ENCODE results near the gene CABP2. TPM values are rescaled to one million over a fixed set of nuclear protein-coding genes. Genes with fewer than 3 reads are reported as not detected.
"Not testable (repeated sequence)": the region's sequence is repeated elsewhere in the genome, so short reads cannot be mapped to it uniquely, and the experiment has no call there.

CABP2 gene
- total RNA-seq, 5 donors from 2014 or later (not counting 1 experiment from before 2014, with no cell fraction given) = not detected

GRCh38 chr11:67548555-67549110 is 25.4 kb upstream of the CABP2 start:
- WGBS (ENCODE audit: insufficient coverage) = 76% methylated on average over 6 of the region's 9 CpGs
- no peak overlapping the region for H3K27ac ChIP-seq (ENCODE audit: low read length)
- no peak overlapping the region for H3K4me3 ChIP-seq (ENCODE audit: control insufficient read depth in 1 of 2, extremely low read depth in 1 of 2, low read length in 1 of 2)
- no peaks in the 10 kb centered on the region for H3K4me1 ChIP-seq (ENCODE audit: control insufficient read depth in 1 of 2, extremely low read depth in 1 of 2, insufficient read depth in 2 of 2, low read length in 2 of 2)
- Mint-ChIP-seq H3K9me3 (peaks cover 0 to 5% (median 0%) of the 10 kb centered on the region in 3 donors), H3K27ac (no peak overlapping the region), H3K36me3 (no peaks in the 10 kb centered on the region), H3K4me3 (no peak overlapping the region), H3K27me3 (peaks cover 0 to 3% of the 10 kb centered on the region in 2 donors), H3K4me1 (no peaks in the 10 kb centered on the region)
- no peaks in the 10 kb centered on the region for H3K9me3 ChIP-seq
- ChIA-PET POLR2A (no interaction called here), CTCF (no interaction called here)
- peaks cover 0 to 3% of the 10 kb centered on the region in 2 experiments for H3K27me3 ChIP-seq (replicated peaks in 1 of 2; ENCODE audit: control insufficient read depth in 2 of 2, extremely low read depth in 1 of 2, insufficient read depth in 2 of 2, low read length in 1 of 2)
- ATAC-seq (replicated peaks in 1 of 4) = no peak
- H3K36me3 ChIP-seq (ENCODE audit: control insufficient read depth in 2 of 2, extremely low read depth in 1 of 2, insufficient read depth in 1 of 2, low read length in 1 of 2) = no peaks in the 10 kb centered on the region
- no peak for DNase-seq

- ATAC-seq (replicated peaks in 1 of 4); H3K4me3 ChIP-seq (ENCODE audit: control insufficient read depth in 1 of 2, extremely low read depth in 1 of 2, low read length in 1 of 2); H3K4me3 Mint-ChIP-seq; H3K4me1 ChIP-seq (ENCODE audit: control insufficient read depth in 1 of 2, extremely low read depth in 1 of 2, insufficient read depth in 2 of 2, low read length in 2 of 2); H3K4me1 Mint-ChIP-seq; H3K9me3 Mint-ChIP-seq; POLR2A ChIA-PET; H3K9me3 ChIP-seq; H3K27me3 ChIP-seq (replicated peaks in 1 of 2; ENCODE audit: control insufficient read depth in 2 of 2, extremely low read depth in 1 of 2, insufficient read depth in 2 of 2, low read length in 1 of 2); H3K36me3 Mint-ChIP-seq; H3K27ac Mint-ChIP-seq; H3K36me3 ChIP-seq (ENCODE audit: control insufficient read depth in 2 of 2, extremely low read depth in 1 of 2, insufficient read depth in 1 of 2, low read length in 1 of 2); H3K27ac ChIP-seq (ENCODE audit: low read length); H3K27me3 Mint-ChIP-seq; DNase-seq: not testable (repeated sequence)
- no CpG with 5 or more reads among the region's 4 CpGs for WGBS (ENCODE audit: insufficient coverage)
- CTCF ChIA-PET = interaction anchor here in 1 of 2 donors (0.7 kb wide), 1 partner anchor 12 kb away, joined by 4 read pairs; no protein-coding TSS in a partner anchor
Measured at GRCh38 chr11:67548112-67548511, 24.9 kb upstream of the CABP2 start.

- Histone ChIP-seq H3K27me3 (replicated peaks in 1 of 2; ENCODE audit: control insufficient read depth in 2 of 2, extremely low read depth in 1 of 2, insufficient read depth in 2 of 2, low read length in 1 of 2) (peaks cover 0 to 11% of the 10 kb centered on the region in 2 experiments), H3K4me1 (ENCODE audit: control insufficient read depth in 1 of 2, extremely low read depth in 1 of 2, insufficient read depth in 2 of 2, low read length in 2 of 2) (no peaks in the 10 kb centered on the region), H3K4me3 (ENCODE audit: control insufficient read depth in 1 of 2, extremely low read depth in 1 of 2, low read length in 1 of 2) (no peak overlapping the region), H3K36me3 (ENCODE audit: control insufficient read depth in 2 of 2, extremely low read depth in 1 of 2, insufficient read depth in 1 of 2, low read length in 1 of 2) (no peaks in the 10 kb centered on the region), H3K9me3 (no peaks in the 10 kb centered on the region), H3K27ac (ENCODE audit: low read length) (no peak overlapping the region)
- H3K27me3 Mint-ChIP-seq = peaks cover 0 to 3% of the 10 kb centered on the region in 2 donors
- 85% methylated on average over 5 of the region's 8 CpGs for WGBS (ENCODE audit: insufficient coverage)
- CTCF ChIA-PET = no interaction called here
- no peaks in the 10 kb centered on the region for H3K9me3 Mint-ChIP-seq
- no peak for DNase-seq
- H3K4me1 Mint-ChIP-seq = no peaks in the 10 kb centered on the region
- H3K4me3 Mint-ChIP-seq = no peak overlapping the region
- POLR2A ChIA-PET = interaction anchor here in 1 of 2 donors (0.6 kb wide), 1 partner anchor 15 kb away, joined by 3 read pairs; no protein-coding TSS in a partner anchor
- no peaks in the 10 kb centered on the region for H3K36me3 Mint-ChIP-seq
- no peak overlapping the region for H3K27ac Mint-ChIP-seq
- ATAC-seq (replicated peaks in 1 of 4) = no peak
Measured at GRCh38 chr11:67545280-67545679, 22.0 kb upstream of the CABP2 start.

- WGBS (ENCODE audit: insufficient coverage) = 90% methylated on average over 6 of the region's 10 CpGs
- Histone ChIP-seq H3K4me1 (ENCODE audit: control insufficient read depth in 1 of 2, extremely low read depth in 1 of 2, insufficient read depth in 2 of 2, low read length in 2 of 2) (no peaks in the 10 kb centered on the region), H3K36me3 (ENCODE audit: control insufficient read depth in 2 of 2, extremely low read depth in 1 of 2, insufficient read depth in 1 of 2, low read length in 1 of 2) (no peaks in the 10 kb centered on the region), H3K9me3 (no peaks in the 10 kb centered on the region), H3K27me3 (replicated peaks in 1 of 2; ENCODE audit: control insufficient read depth in 2 of 2, extremely low read depth in 1 of 2, insufficient read depth in 2 of 2, low read length in 1 of 2) (peaks cover 0 to 11% of the 10 kb centered on the region in 2 experiments), H3K4me3 (ENCODE audit: control insufficient read depth in 1 of 2, extremely low read depth in 1 of 2, low read length in 1 of 2) (no peak overlapping the region), H3K27ac (ENCODE audit: low read length) (no peak overlapping the region)
- ATAC-seq (replicated peaks in 1 of 4) (no peak), DNase-seq (no peak)
- H3K9me3 Mint-ChIP-seq = no peaks in the 10 kb centered on the region
- ChIA-PET POLR2A (interaction anchor here in 1 of 2 donors (0.6 kb wide), 1 partner anchor 16 kb away, joined by 3 read pairs; no protein-coding TSS in a partner anchor), CTCF (no interaction called here)
- H3K27ac Mint-ChIP-seq = no peak overlapping the region
- H3K4me3 Mint-ChIP-seq = no peak overlapping the region
- no peaks in the 10 kb centered on the region for H3K4me1 Mint-ChIP-seq
- peaks cover 0 to 3% of the 10 kb centered on the region in 2 donors for H3K27me3 Mint-ChIP-seq
- no peaks in the 10 kb centered on the region for H3K36me3 Mint-ChIP-seq
Measured at GRCh38 chr11:67544616-67545242, 21.5 kb upstream of the CABP2 start.

GRCh38 chr11:67543585-67543984 is 20.3 kb upstream of the CABP2 start:
- Mint-ChIP-seq H3K9me3 (no peaks in the 10 kb centered on the region), H3K36me3 (no peaks in the 10 kb centered on the region), H3K4me1 (no peaks in the 10 kb centered on the region), H3K27me3 (peaks cover 0 to 3% of the 10 kb centered on the region in 2 donors), H3K4me3 (no peak overlapping the region), H3K27ac (no peak overlapping the region)
- H3K9me3 ChIP-seq = no peaks in the 10 kb centered on the region
- ChIA-PET POLR2A (no interaction called here), CTCF (no interaction called here)
- H3K27ac ChIP-seq (ENCODE audit: low read length) = no peak overlapping the region
- H3K4me3 ChIP-seq (ENCODE audit: control insufficient read depth in 1 of 2, extremely low read depth in 1 of 2, low read length in 1 of 2) = no peak overlapping the region
- DNase-seq = no peak
- ATAC-seq (replicated peaks in 1 of 4) = no peak
- no peaks in the 10 kb centered on the region for H3K36me3 ChIP-seq (ENCODE audit: control insufficient read depth in 2 of 2, extremely low read depth in 1 of 2, insufficient read depth in 1 of 2, low read length in 1 of 2)
- peaks cover 0 to 14% of the 10 kb centered on the region in 2 experiments for H3K27me3 ChIP-seq (replicated peaks in 1 of 2; ENCODE audit: control insufficient read depth in 2 of 2, extremely low read depth in 1 of 2, insufficient read depth in 2 of 2, low read length in 1 of 2)
- WGBS (ENCODE audit: insufficient coverage) = 66% methylated on average over 2 of the region's 2 CpGs
- H3K4me1 ChIP-seq (ENCODE audit: control insufficient read depth in 1 of 2, extremely low read depth in 1 of 2, insufficient read depth in 2 of 2, low read length in 2 of 2) = no peaks in the 10 kb centered on the region

GRCh38 chr11:67542971-67543370 is 19.7 kb upstream of the CABP2 start:
- ATAC-seq (replicated peaks in 1 of 4) (no peak), DNase-seq (no peak)
- H3K36me3 ChIP-seq (ENCODE audit: control insufficient read depth in 2 of 2, extremely low read depth in 1 of 2, insufficient read depth in 1 of 2, low read length in 1 of 2) = no peaks in the 10 kb centered on the region
- no peak overlapping the region for H3K27ac Mint-ChIP-seq
- WGBS (ENCODE audit: insufficient coverage) = 61% methylated on average over 3 of the region's 7 CpGs
- H3K9me3 ChIP-seq = no peaks in the 10 kb centered on the region
- ChIA-PET POLR2A (no interaction called here), CTCF (no interaction called here)
- no peaks in the 10 kb centered on the region for H3K36me3 Mint-ChIP-seq
- no peaks in the 10 kb centered on the region for H3K4me1 Mint-ChIP-seq
- no peak overlapping the region for H3K27ac ChIP-seq (ENCODE audit: low read length)
- H3K4me3 Mint-ChIP-seq = no peak overlapping the region
- no peaks in the 10 kb centered on the region for H3K9me3 Mint-ChIP-seq
- H3K27me3 ChIP-seq (replicated peaks in 1 of 2; ENCODE audit: control insufficient read depth in 2 of 2, extremely low read depth in 1 of 2, insufficient read depth in 2 of 2, low read length in 1 of 2) = peaks cover 0 to 16% of the 10 kb centered on the region in 2 experiments
- no peaks in the 10 kb centered on the region for H3K4me1 ChIP-seq (ENCODE audit: control insufficient read depth in 1 of 2, extremely low read depth in 1 of 2, insufficient read depth in 2 of 2, low read length in 2 of 2)
- peaks cover 0 to 3% of the 10 kb centered on the region in 2 donors for H3K27me3 Mint-ChIP-seq
- H3K4me3 ChIP-seq (ENCODE audit: control insufficient read depth in 1 of 2, extremely low read depth in 1 of 2, low read length in 1 of 2) = no peak overlapping the region
